HFFc6 (cell line): ENCODE results near the gene GALNT11. TPM values are rescaled to one million over a fixed set of nuclear protein-coding genes. Genes with fewer than 3 reads are reported as not detected.

Source experiments
- DNase-seq: peaks from one replicate; pipeline ENCODE4 v3.0.0-alpha.2; 2018
- H3K27ac Mint-ChIP-seq: 2 replicates; pipeline ENCODE4 v1.8.0; 2020; ENCODE audit warnings: mild to moderate bottlenecking, mixed read lengths
- H3K27me3 Mint-ChIP-seq: 2 replicates; pipeline ENCODE4 v1.8.0; 2021; ENCODE audit warnings: mild to moderate bottlenecking, moderate library complexity, mixed read lengths; ENCODE audit not compliant: insufficient read depth
- H3K36me3 Mint-ChIP-seq: 2 replicates; pipeline ENCODE4 v1.8.0; 2021; ENCODE audit warnings: low read depth, mixed read lengths
- H3K4me1 Mint-ChIP-seq: 2 replicates; pipeline ENCODE4 v1.8.0; 2020; ENCODE audit warnings: low read depth, mixed read lengths
- H3K4me3 Mint-ChIP-seq: 2 replicates; pipeline ENCODE4 v1.8.0; 2020; ENCODE audit warnings: mild to moderate bottlenecking, moderate library complexity, mixed read lengths
- H3K9me3 Mint-ChIP-seq: 2 replicates; pipeline ENCODE4 v1.8.0; 2020; ENCODE audit warnings: mild to moderate bottlenecking, mixed read lengths
- long read RNA-seq: library from polyadenylated mRNA; unstranded; transcript quantifications from one replicate; pipeline ENCODE4 v2.0.0, GENCODE V29; 2019
- total RNA-seq, 6 experiments: library from RNA; stranded (reverse); fragmentation: NEBNext Ultra II Directional; extraction: Animal tissue kit (Norgen Biotek cat#: 25700); gene quantifications; 2 replicates in 1 of 6; 3 replicates in 5 of 6; pipeline ENCODE4 v1.2.3, GENCODE V29; 2021
- TF ChIP-seq, protein P1 (sequence below): fragments of 200-600 bp; sonication (generic); IDR thresholded peaks from 2 replicates; pipeline ENCODE4 v1.5.0; 2021; ENCODE audit warnings: antibody characterized with exemption, mild to moderate bottlenecking

GALNT11 gene
- total RNA-seq = 10 to 100 TPM; 21.8 to 27.7 (median 23.6) TPM
- long read RNA-seq, transcript GALNT11-205 (12 exons, 2,727 nt) = major isoform, 30 of 57 reads
- long read RNA-seq, partial matches to known transcripts = 8 of 57 reads
- long read RNA-seq, other reads (novel, unspliced or antisense) = 19 of 57 reads

DNA sequence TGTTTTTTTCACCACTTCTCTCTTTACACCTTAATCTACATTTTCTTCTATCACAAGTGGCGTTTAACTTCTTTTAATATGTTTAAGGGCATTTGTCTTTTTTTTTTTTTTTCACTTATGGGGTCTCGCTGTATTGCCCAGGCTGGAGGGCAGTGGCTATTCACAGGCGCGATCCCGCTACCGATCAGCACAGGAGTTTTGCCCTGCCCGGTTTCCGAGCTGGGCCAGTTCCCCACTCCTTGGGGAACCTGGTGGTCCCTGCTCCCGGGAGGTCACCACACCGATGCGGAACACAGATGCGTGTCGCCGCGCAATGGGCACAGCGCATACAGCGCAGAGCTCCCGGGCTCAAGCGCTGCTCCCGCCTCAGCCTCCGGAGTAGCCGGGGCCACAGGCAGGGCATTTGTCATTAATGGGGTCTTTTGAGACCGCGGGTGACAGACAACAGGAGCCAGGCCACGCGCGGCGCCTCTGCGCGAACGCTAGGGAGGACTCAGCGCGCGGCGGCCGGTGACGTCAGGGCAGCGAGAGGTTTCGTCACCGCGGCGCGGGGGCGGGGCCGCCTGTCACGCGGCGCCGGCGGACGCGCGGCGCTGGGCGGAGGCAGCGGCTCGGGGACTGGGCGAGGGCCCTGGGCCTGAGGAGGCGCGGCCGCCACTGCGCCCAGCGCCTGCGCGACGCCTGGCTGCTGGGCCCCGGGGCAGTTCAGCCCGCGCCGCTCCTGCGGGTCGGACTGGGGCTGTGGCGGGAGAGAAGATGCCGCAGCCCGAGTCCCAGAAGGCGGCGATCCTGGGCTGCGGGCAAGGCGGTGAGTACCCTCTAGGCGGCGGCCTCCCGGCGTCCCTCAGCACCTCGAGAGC is at the start of gene GALNT11:
TSS of gene GALNT11 (plus strand) at position 598 of the 860 bp plus-strand sequence. CDS start 68,554 bp downstream, outside the sequence.
- DNase-seq = peak; percentile 68
- H3K4me3 Mint-ChIP-seq = peak within 1 kb of the TSS; percentile 90
- H3K27me3 Mint-ChIP-seq = peaks cover 13% of the 10 kb centered on the region
- peaks cover 20% of the 10 kb centered on the region for H3K36me3 Mint-ChIP-seq
- peak within 1 kb of the TSS; percentile 61; the same call in 1 of the 2 replicates for H3K27ac Mint-ChIP-seq
- H3K4me1 Mint-ChIP-seq = peaks cover 9% of the 10 kb centered on the region
- TF ChIP-seq, protein P1, sequence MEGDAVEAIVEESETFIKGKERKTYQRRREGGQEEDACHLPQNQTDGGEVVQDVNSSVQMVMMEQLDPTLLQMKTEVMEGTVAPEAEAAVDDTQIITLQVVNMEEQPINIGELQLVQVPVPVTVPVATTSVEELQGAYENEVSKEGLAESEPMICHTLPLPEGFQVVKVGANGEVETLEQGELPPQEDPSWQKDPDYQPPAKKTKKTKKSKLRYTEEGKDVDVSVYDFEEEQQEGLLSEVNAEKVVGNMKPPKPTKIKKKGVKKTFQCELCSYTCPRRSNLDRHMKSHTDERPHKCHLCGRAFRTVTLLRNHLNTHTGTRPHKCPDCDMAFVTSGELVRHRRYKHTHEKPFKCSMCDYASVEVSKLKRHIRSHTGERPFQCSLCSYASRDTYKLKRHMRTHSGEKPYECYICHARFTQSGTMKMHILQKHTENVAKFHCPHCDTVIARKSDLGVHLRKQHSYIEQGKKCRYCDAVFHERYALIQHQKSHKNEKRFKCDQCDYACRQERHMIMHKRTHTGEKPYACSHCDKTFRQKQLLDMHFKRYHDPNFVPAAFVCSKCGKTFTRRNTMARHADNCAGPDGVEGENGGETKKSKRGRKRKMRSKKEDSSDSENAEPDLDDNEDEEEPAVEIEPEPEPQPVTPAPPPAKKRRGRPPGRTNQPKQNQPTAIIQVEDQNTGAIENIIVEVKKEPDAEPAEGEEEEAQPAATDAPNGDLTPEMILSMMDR = peak; percentile 52; the same call in 1 of the 2 replicates
- H3K9me3 Mint-ChIP-seq = peaks cover 7% of the 10 kb centered on the region

DNA sequence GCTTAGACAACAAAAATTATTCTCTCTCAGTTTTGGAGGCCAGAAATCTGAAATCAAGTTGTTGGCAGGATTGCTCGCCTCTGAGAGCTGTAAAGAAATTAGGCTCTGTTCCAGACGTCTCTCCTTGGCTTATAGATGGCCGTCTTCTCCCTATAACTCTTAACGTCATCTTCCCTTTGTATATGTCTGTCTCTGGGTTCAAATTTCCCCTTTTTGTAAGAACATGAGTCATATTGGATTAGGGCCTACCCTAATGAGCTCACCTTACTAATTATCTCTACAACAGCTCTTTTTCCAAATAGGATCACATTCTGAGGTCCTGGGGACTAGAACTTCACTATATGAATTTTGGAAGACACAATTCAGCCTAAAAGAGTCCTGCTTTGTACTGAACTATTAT is 46.9 kb upstream of the GALNT11 start:
- Mint-ChIP-seq H3K9me3 (no peaks in the 10 kb centered on the region), H3K27ac (no peak overlapping the region), H3K4me3 (no peak overlapping the region), H3K27me3 (peaks cover 7% of the 10 kb centered on the region), H3K36me3 (no peaks in the 10 kb centered on the region), H3K4me1 (no peaks in the 10 kb centered on the region)
- no peak for DNase-seq
- TF ChIP-seq, protein P1 = no peak

DNA sequence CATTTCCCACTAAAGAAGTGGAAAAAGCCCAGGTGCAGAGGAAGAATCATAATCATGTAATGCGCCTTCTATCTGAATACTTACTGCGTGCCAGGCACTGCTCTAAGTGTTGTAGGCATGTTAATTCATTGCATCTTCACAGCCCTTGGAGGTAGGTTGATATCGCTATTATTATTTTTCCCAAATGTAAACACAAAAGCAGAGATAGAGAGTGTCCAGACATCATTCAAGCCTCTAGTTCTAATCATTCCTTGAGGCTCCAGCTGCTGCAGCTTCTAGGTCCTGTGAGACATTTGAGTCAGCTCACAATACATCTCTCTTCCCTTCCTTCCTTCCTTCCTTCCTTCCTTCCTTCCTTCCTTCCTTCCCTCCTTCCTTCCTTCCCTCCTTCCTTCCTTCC is 44.3 kb upstream of the GALNT11 start:
- H3K9me3 Mint-ChIP-seq = no peaks in the 10 kb centered on the region
- TF ChIP-seq, protein P1 = no peak
- peaks cover 16% of the 10 kb centered on the region for H3K27me3 Mint-ChIP-seq
- no peak for DNase-seq
- H3K27ac Mint-ChIP-seq = no peak overlapping the region
- no peak overlapping the region for H3K4me3 Mint-ChIP-seq
- H3K36me3 Mint-ChIP-seq = no peaks in the 10 kb centered on the region
- no peaks in the 10 kb centered on the region for H3K4me1 Mint-ChIP-seq

DNA sequence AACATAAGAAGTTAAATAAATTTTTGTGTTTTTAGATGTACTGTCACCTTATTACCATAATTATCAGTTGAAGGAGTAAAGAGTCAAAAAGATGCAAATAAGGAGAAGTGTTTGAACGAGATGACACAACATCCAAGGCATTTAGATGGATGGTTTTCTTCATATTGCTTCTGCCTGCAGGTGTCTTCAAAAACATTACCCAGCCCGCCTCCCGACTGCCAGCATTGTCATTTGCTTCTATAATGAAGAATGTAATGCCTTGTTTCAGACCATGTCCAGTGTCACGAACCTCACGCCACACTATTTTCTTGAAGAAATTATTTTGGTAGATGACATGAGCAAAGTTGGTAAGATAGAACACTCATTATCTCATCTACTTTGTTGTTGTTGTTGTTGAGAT is 42.7 kb upstream of the GALNT11 start:
- TF ChIP-seq, protein P1 = no peak
- DNase-seq = no peak
- Mint-ChIP-seq H3K4me1 (no peaks in the 10 kb centered on the region), H3K9me3 (no peaks in the 10 kb centered on the region), H3K27ac (no peak overlapping the region), H3K4me3 (no peak overlapping the region), H3K36me3 (no peaks in the 10 kb centered on the region), H3K27me3 (peaks cover 24% of the 10 kb centered on the region)

DNA sequence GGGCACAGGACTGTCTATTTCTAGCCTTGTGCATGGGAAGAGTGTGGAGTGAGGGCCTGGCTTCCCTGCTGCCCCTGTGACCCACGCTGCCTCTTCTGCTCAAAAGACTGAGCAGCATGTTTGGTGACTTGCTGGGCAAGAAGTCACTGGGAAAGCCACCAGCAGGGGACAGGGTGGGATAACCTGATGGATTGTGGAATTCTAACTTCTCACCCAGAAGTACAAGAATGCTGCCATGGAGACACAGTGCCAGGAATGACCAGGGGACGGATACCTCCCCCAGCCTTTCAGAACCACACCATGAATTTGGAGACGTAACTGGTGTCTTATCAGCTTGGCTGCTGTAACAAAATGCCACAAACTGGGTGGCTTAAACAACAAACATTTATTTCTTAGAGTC is 40.9 kb upstream of the GALNT11 start:
- Mint-ChIP-seq H3K4me3 (no peak overlapping the region), H3K27ac (no peak overlapping the region), H3K4me1 (no peaks in the 10 kb centered on the region), H3K27me3 (peaks cover 29% of the 10 kb centered on the region), H3K9me3 (no peaks in the 10 kb centered on the region), H3K36me3 (no peaks in the 10 kb centered on the region)
- TF ChIP-seq, protein P1 = no peak
- DNase-seq = no peak
